ENCODE measurements around the gene ACE2.

GRCh38 chrX:15567267-15567666, 33.5 kb downstream of the ACE2 start:
- TF ChIP-seq CTCF (IDR thresholded peaks at IDR 0.05 in 8 of 11, conservative IDR thresholded peaks at IDR 0.05 in 3 of 11), result no peak
- no peak for TF ChIP-seq POLR2A (IDR thresholded peaks at IDR 0.05)
- TF ChIP-seq POLR2AphosphoS5 (IDR thresholded peaks at IDR 0.05), result no peak

Data from spleen (tissue), 7 donors.